GM12878 (cell line): ENCODE measurements around the gene HAUS7. TPM values are rescaled to one million over a fixed set of nuclear protein-coding genes. Genes with fewer than 3 reads are reported as not detected.

Source experiments
- ATAC-seq: fragments of 200-7000 bp; cut with Tn5 transposase; 3 replicates; pipeline ENCODE4 v1.9.1; 2020; ENCODE audit warnings: mild to moderate bottlenecking, moderate library complexity
- BruUV-seq: library from RNA; stranded (reverse); fragments of 400-500 nt; replicated peaks from 2 replicates; lab custom pipeline; 2021; lab: Mats Ljungman, UMichigan
- CTCF ChIA-PET: fragments of 300-600 bp; sonication (Branson Sonifier 250); formaldehyde crosslinking; extraction: SDS; loops from one replicate; lab custom pipeline; 2021; ENCODE audit warnings: inconsistent platforms; lab: Yijun Ruan, JAX
- POLR2A ChIA-PET: fragments of 350-600 bp; formaldehyde crosslinking; extraction: SDS; loops from one replicate; lab custom pipeline; 2021; ENCODE audit warnings: inconsistent platforms; lab: Charles Lee
- RAD21 ChIA-PET: fragments of 300-600 bp; sonication (Branson Sonifier 250); formaldehyde crosslinking; loops from one replicate; lab custom pipeline; 2023; ENCODE audit warnings: antibody characterized with exemption; ENCODE audit not compliant: unreplicated experiment; lab: Charles Lee
- SMC1A ChIA-PET: fragments of 300-600 bp; sonication (Branson Sonifier 250); formaldehyde crosslinking; loops from one replicate; lab custom pipeline; 2023; ENCODE audit not compliant: unreplicated experiment, uncharacterized antibody; lab: Charles Lee
- DNase-seq: peaks from one replicate; pipeline ENCODE4 v3.0.0-alpha.2; 2011; ENCODE audit warnings: low read depth, low spot score
- FAIRE-seq: peaks from 3 replicates; lab custom pipeline; 2011; peaks lifted over from hg19 to GRCh38; lab: Jason Lieb, UNC
- H2AFZ ChIP-seq: 2 replicates; pipeline ENCODE4 v1.6.0; 2011; ENCODE audit warnings: low read depth, low read length, control low read depth; ENCODE audit not compliant: control insufficient read depth
- H3K27ac ChIP-seq: 2 replicates; pipeline ENCODE4 v1.5.1; 2011; ENCODE audit warnings: control low read depth; ENCODE audit not compliant: control insufficient read depth, insufficient read depth
- H3K27me3 ChIP-seq, 2 experiments: replicated peaks in 1 of 2; 2 replicates each; pipeline versions ENCODE4 v1.6.0 to v1.6.1; 2011; ENCODE audit warnings: low read length in 1 of 2; ENCODE audit not compliant: control insufficient read depth in 2 of 2, insufficient read depth in 2 of 2
- H3K36me3 ChIP-seq, 2 experiments: 2 replicates each; pipeline ENCODE4 v1.5.1; 2011; ENCODE audit warnings: low read length in 1 of 2; ENCODE audit not compliant: control insufficient read depth in 2 of 2, insufficient read depth in 2 of 2
- H3K4me1 ChIP-seq: 2 replicates; pipeline ENCODE4 v1.6.1; 2011; ENCODE audit warnings: mild to moderate bottlenecking, low read length, moderate library complexity, mixed read lengths; ENCODE audit not compliant: control insufficient read depth, insufficient read depth
- H3K4me2 ChIP-seq: 2 replicates; pipeline ENCODE4 v1.6.0; 2011; ENCODE audit warnings: control low read depth; ENCODE audit not compliant: control insufficient read depth, insufficient read depth
- H3K4me3 ChIP-seq: fragments of 200-600 bp; sonication (generic); 2 replicates; pipeline ENCODE4 v1.5.1; 2016
- H3K79me2 ChIP-seq: 2 replicates; pipeline ENCODE4 v1.6.0; 2011; ENCODE audit warnings: low read length; ENCODE audit not compliant: control insufficient read depth, insufficient read depth
- H3K9ac ChIP-seq: 2 replicates; pipeline ENCODE4 v1.8.0; 2011; ENCODE audit warnings: low read length, control low read depth, mixed read lengths; ENCODE audit not compliant: control insufficient read depth, insufficient read depth
- H3K9me3 ChIP-seq: replicated peaks from 3 replicates; pipeline ENCODE4 v1.5.1; 2011; ENCODE audit warnings: mild to moderate bottlenecking, low read length; ENCODE audit not compliant: control insufficient read depth, insufficient read depth
- H4K20me1 ChIP-seq: 2 replicates; pipeline ENCODE4 v1.6.0; 2011; ENCODE audit not compliant: control insufficient read depth, insufficient read depth
- E2F8 ChIP-seq: fragments of 450-650 bp; IDR thresholded peaks from 2 replicates; pipeline ENCODE4 v1.6.1; 2018; ENCODE audit warnings: mild to moderate bottlenecking, low read depth, moderate library complexity; ENCODE audit not compliant: partially characterized antibody
- FOXM1 ChIP-seq: IDR thresholded peaks from 2 replicates; pipeline ENCODE4 v1.6.1; 2012; ENCODE audit warnings: low read depth, mild to moderate bottlenecking, inconsistent platforms, low read length, moderate library complexity
- JUND ChIP-seq: IDR thresholded peaks from 2 replicates; pipeline ENCODE4 v1.6.1; 2012; ENCODE audit warnings: low read depth, mild to moderate bottlenecking, low read length, improper control_type of control experiment, moderate library complexity
- MYC ChIP-seq: IDR thresholded peaks from 2 replicates; pipeline ENCODE4 v1.6.1; 2011; ENCODE audit warnings: mild to moderate bottlenecking, low read length, moderate library complexity, inconsistent platforms; ENCODE audit not compliant: insufficient read depth, insufficient replicate concordance, insufficient read length, severe bottlenecking
- NFYB ChIP-seq: IDR thresholded peaks from 2 replicates; pipeline ENCODE4 v1.6.1; 2011; ENCODE audit warnings: low read depth, mild to moderate bottlenecking, low read length, improper control_type of control experiment, moderate library complexity; ENCODE audit not compliant: insufficient read depth
- POLR2A ChIP-seq: IDR thresholded peaks from 2 replicates; pipeline ENCODE4 v1.6.1; 2011; ENCODE audit warnings: low read depth, mild to moderate bottlenecking, low read length
- POLR2AphosphoS2 ChIP-seq: IDR thresholded peaks from 2 replicates; pipeline ENCODE4 v1.6.1; 2011; ENCODE audit warnings: low read depth, mild to moderate bottlenecking, low read length, improper control_type of control experiment, moderate library complexity
- POLR2AphosphoS5 ChIP-seq: IDR thresholded peaks from 2 replicates; pipeline ENCODE4 v1.6.1; 2011; ENCODE audit warnings: mild to moderate bottlenecking, low read length, inconsistent platforms
- TBL1XR1 ChIP-seq: IDR thresholded peaks from 2 replicates; pipeline ENCODE4 v1.6.1; 2012; ENCODE audit warnings: low read depth, low read length, improper control_type of control experiment
- ZBTB33 ChIP-seq: fragments of 450-650 bp; IDR thresholded peaks from 2 replicates; pipeline ENCODE4 v1.6.1; 2017; ENCODE audit warnings: mild to moderate bottlenecking
- ZBTB40 ChIP-seq: fragments of 450-650 bp; IDR thresholded peaks from 2 replicates; pipeline ENCODE4 v1.6.1; 2016; ENCODE audit warnings: mild to moderate bottlenecking, moderate library complexity, borderline replicate concordance
- ZNF274 ChIP-seq: IDR thresholded peaks from one replicate; pipeline ENCODE4 v1.8.0; 2011; ENCODE audit not compliant: insufficient read length, insufficient read depth
- WGBS: methylation state at CpG from one replicate; pipeline ENCODE4 v1.1.6; 2016; ENCODE audit warnings: low lambda C conversion rate; ENCODE audit not compliant: insufficient replicate concordance, insufficient coverage; ENCODE audit errors: missing lambda C conversion rate; 5-methylcytosine and 5-hydroxymethylcytosine counted together
- in situ Hi-C: fragments of 300-500 bp; cut with MboI; formaldehyde crosslinking; loops from 9 replicates; pipeline ENCODE4 v1.14.3; 2018; ENCODE audit warnings: mixed read lengths
- intact Hi-C: fragments of 100-400 bp; cut with micrococcal nuclease; formaldehyde crosslinking; loops from one replicate; pipeline ENCODE4 v1.14.2; 2022; ENCODE audit not compliant: unreplicated experiment
- polyA plus RNA-seq, 11 experiments: library from polyadenylated mRNA; depleted of rRNA in 4 of 11; unstranded in 6 of 11; stranded (reverse) in 5 of 11; fragments of >200 nt; fragmentation: Nextera tagmentation in 4 of 11; fragmentation: Illumina TruSeq in 1 of 11; extraction: Ambion mirVana in 4 of 11; extraction: Trizol in 1 of 11; gene quantifications; 1 replicate in 1 of 11; 2 replicates in 10 of 11; pipeline versions ENCODE4 v1.2.1 to v1.2.3, GENCODE V29; 2011 to 2016; ENCODE audit warnings: inconsistent platforms in 2 of 11, missing spikeins in 2 of 11, low read depth in 1 of 11
- total RNA-seq, 4 experiments: library from RNA; depleted of rRNA in 3 of 4; stranded (reverse); fragments of >200 nt in 3 of 4; fragmentation: Illumina TruSeq in 1 of 4; extraction: Trizol in 1 of 4; gene quantifications; 2 replicates each; pipeline versions ENCODE4 v1.2.1 to v1.2.3, GENCODE V29; 2013 to 2021
- TF ChIP-seq, protein P1 (sequence below): fragments of 450-650 bp; IDR thresholded peaks from 2 replicates; pipeline ENCODE4 v1.6.1; 2016; ENCODE audit warnings: mild to moderate bottlenecking
- TF ChIP-seq, protein P2 (sequence below): IDR thresholded peaks from 2 replicates; pipeline ENCODE4 v1.6.1; 2011; ENCODE audit warnings: low read depth, mild to moderate bottlenecking, low read length, moderate library complexity, borderline replicate concordance; ENCODE audit errors: extremely low read depth

The HAUS7 gene
- total and polyA plus RNA-seq, 10 of the 15 experiments (the other 5 are each of a cell fraction or from before 2014, with no cell fraction given) = 6.7 to 63.3 (median 24.1) TPM

DNA sequence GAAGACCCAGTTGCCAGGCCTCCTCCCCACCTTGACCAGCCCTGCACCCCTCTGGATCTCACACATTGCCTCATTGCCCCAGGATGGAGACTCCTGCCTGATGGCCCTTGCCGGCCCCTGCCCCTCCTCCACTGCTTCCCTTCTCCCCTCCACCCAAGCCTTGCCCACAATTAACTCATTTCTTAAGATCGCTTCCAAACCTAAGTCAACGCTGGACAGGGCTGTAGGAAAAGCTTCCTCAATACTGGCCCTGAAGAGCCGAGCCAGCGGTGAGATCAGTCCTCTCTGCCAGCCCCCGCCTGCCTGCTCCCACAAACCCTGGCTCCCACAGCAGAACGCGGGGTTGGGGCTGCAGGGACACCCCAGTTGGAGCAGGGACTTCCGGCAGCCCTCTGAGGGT, 7.5 kb upstream of the HAUS7 start:
- ATAC-seq (no peak), FAIRE-seq (no peak), DNase-seq (no peak)
- SMC1A ChIA-PET = no interaction called here
- in situ Hi-C loops (no loop called here), intact Hi-C loops (no loop called here)
- Histone ChIP-seq H3K36me3 (no peaks in the 10 kb centered on the region), H4K20me1 (no peaks in the 10 kb centered on the region), H3K4me3 (no peak overlapping the region), H3K4me1 (no peaks in the 10 kb centered on the region), H2AFZ (no peak overlapping the region), H3K27ac (no peak overlapping the region), H3K9ac (no peak overlapping the region), H3K9me3 (no peaks in the 10 kb centered on the region), H3K4me2 (no peak overlapping the region), H3K79me2 (no peaks in the 10 kb centered on the region), H3K27me3 (no peaks in the 10 kb centered on the region; a peak in 1 of 4 replicates)
- CTCF ChIA-PET = no interaction called here
- POLR2A ChIA-PET = no interaction called here
- RAD21 ChIA-PET = no interaction called here
- 27% methylated on average over 8 of the region's 9 CpGs for WGBS
- no TSS peak for BruUV-seq
- TF ChIP-seq POLR2AphosphoS5 = no peak
- TF ChIP-seq, protein P1, sequence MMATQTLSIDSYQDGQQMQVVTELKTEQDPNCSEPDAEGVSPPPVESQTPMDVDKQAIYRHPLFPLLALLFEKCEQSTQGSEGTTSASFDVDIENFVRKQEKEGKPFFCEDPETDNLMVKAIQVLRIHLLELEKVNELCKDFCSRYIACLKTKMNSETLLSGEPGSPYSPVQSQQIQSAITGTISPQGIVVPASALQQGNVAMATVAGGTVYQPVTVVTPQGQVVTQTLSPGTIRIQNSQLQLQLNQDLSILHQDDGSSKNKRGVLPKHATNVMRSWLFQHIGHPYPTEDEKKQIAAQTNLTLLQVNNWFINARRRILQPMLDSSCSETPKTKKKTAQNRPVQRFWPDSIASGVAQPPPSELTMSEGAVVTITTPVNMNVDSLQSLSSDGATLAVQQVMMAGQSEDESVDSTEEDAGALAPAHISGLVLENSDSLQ = no peak
- no peak for TF ChIP-seq TBL1XR1
- no peak for TF ChIP-seq JUND
- TF ChIP-seq NFYB = no peak
- TF ChIP-seq ZBTB33 = no peak
- TF ChIP-seq, protein P2, sequence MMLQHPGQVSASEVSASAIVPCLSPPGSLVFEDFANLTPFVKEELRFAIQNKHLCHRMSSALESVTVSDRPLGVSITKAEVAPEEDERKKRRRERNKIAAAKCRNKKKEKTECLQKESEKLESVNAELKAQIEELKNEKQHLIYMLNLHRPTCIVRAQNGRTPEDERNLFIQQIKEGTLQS = no peak
- no peak for TF ChIP-seq FOXM1
- TF ChIP-seq POLR2AphosphoS2 = no peak
- TF ChIP-seq POLR2A = no peak
- TF ChIP-seq MYC = no peak
- TF ChIP-seq ZNF274 = no peak
- no peak for TF ChIP-seq ZBTB40
- TF ChIP-seq E2F8 = no peak
